ENCODE measurements around the gene KLHL6.

Gene KLHL6

GRCh38 chr3:183455089-183455488, 100.4 kb downstream of the KLHL6 start:
- peaks cover 29% of the 10 kb centered on the region for H3K4me1 Mint-ChIP-seq
- TF ChIP-seq CTCF (IDR thresholded peaks at IDR 0.05; ENCODE audit: unreplicated experiment in 3 of 3), result no peak
- no peaks in the 10 kb centered on the region for H3K27me3 Mint-ChIP-seq (ENCODE audit: low read depth)
- H3K9me3 Mint-ChIP-seq, result peaks cover 1% of the 10 kb centered on the region
- peak overlapping the region in 1 of 3 experiments; percentile 2 for H3K4me3 Mint-ChIP-seq
- H3K36me3 Mint-ChIP-seq (ENCODE audit: low read depth), result peaks cover 45% of the 10 kb centered on the region
- H3K27ac Mint-ChIP-seq, result peak overlapping the region; percentile 28 to 58 (median 38)

- TF ChIP-seq CTCF (IDR thresholded peaks at IDR 0.05; ENCODE audit: unreplicated experiment in 3 of 3), result no peak
- Mint-ChIP-seq H3K4me1 (peaks cover 39% of the 10 kb centered on the region), H3K36me3 (ENCODE audit: low read depth) (peaks cover 45% of the 10 kb centered on the region), H3K9me3 (no peaks in the 10 kb centered on the region), H3K4me3 (peak overlapping the region in 1 of 3 experiments; percentile 13), H3K27me3 (ENCODE audit: low read depth) (no peaks in the 10 kb centered on the region), H3K27ac (peak overlapping the region; percentile 48 to 64 (median 61))
Observed at GRCh38 chr3:183454064-183454463, 101.4 kb downstream of the KLHL6 start.

GRCh38 chr3:183449791-183450190, 105.7 kb downstream of the KLHL6 start:
- peak overlapping the region; percentile 46 to 92 (median 87) for H3K4me3 Mint-ChIP-seq
- H3K4me1 Mint-ChIP-seq, result peaks cover 40% of the 10 kb centered on the region
- H3K27me3 Mint-ChIP-seq (ENCODE audit: low read depth), result no peaks in the 10 kb centered on the region
- no peaks in the 10 kb centered on the region for H3K9me3 Mint-ChIP-seq
- no peak for TF ChIP-seq CTCF (IDR thresholded peaks at IDR 0.05; ENCODE audit: unreplicated experiment in 3 of 3)
- peak overlapping the region in 1 of 3 experiments; percentile 45 for H3K27ac Mint-ChIP-seq
- peaks cover 24% of the 10 kb centered on the region for H3K36me3 Mint-ChIP-seq (ENCODE audit: low read depth)

- no peak for TF ChIP-seq CTCF (IDR thresholded peaks at IDR 0.05; ENCODE audit: unreplicated experiment in 3 of 3)
- H3K9me3 Mint-ChIP-seq, result peaks cover 4% of the 10 kb centered on the region
- H3K27ac Mint-ChIP-seq, result no peak overlapping the region
- peaks cover 22% of the 10 kb centered on the region for H3K36me3 Mint-ChIP-seq (ENCODE audit: low read depth)
- peaks cover 39% of the 10 kb centered on the region for H3K4me1 Mint-ChIP-seq
- H3K27me3 Mint-ChIP-seq (ENCODE audit: low read depth), result no peaks in the 10 kb centered on the region
- peak overlapping the region; percentile 87 to 95 (median 92) for H3K4me3 Mint-ChIP-seq
Observed at GRCh38 chr3:183449391-183449790, 106.1 kb downstream of the KLHL6 start.

GRCh38 chr3:183448369-183449128, 107.0 kb downstream of the KLHL6 start:
- no peak for TF ChIP-seq CTCF (IDR thresholded peaks at IDR 0.05; ENCODE audit: unreplicated experiment in 3 of 3)
- Mint-ChIP-seq H3K4me3 (peak overlapping the region; percentile 87 to 95 (median 92)), H3K4me1 (peaks cover 32% of the 10 kb centered on the region), H3K27me3 (ENCODE audit: low read depth) (peaks cover 3% of the 10 kb centered on the region), H3K27ac (peak overlapping the region; percentile 53 to 98 (median 76)), H3K36me3 (ENCODE audit: low read depth) (peaks cover 15% of the 10 kb centered on the region), H3K9me3 (peaks cover 7% of the 10 kb centered on the region)
